PFSK-1 (cell line): ENCODE results near the gene RIN2.

ENCODE experiments used
- FOXP2 ChIP-seq: optimal IDR thresholded peaks from 2 replicates; pipeline ENCODE3; 2011; ENCODE audit warnings: borderline replicate concordance, control low read depth, inconsistent platforms; ENCODE audit not compliant: insufficient read depth; ENCODE audit errors: extremely low read length, extremely low read depth
- POLR2AphosphoS5 ChIP-seq: IDR thresholded peaks from 2 replicates; pipeline ENCODE4 v1.6.1; 2012; ENCODE audit warnings: low read depth, mild to moderate bottlenecking, control low read depth, low read length, moderate library complexity
- REST ChIP-seq, 2 experiments: IDR thresholded peaks; 2 replicates each; pipeline versions ENCODE4 v1.6.1 to v1.8.0; 2011 to 2012; ENCODE audit warnings: low read depth in 2 of 2, low read length in 2 of 2, control low read depth in 1 of 2, inconsistent platforms in 1 of 2, mild to moderate bottlenecking in 1 of 2, moderate library complexity in 1 of 2; ENCODE audit not compliant: insufficient read depth in 1 of 2
- SIN3A ChIP-seq: IDR thresholded peaks from 2 replicates; pipeline ENCODE4 v1.6.1; 2012; ENCODE audit warnings: mild to moderate bottlenecking, low read length, moderate library complexity, borderline replicate concordance; ENCODE audit not compliant: insufficient read depth
- TAF1 ChIP-seq: IDR thresholded peaks from 2 replicates; pipeline ENCODE4 v1.6.1; 2012; ENCODE audit warnings: low read length, control low read depth, borderline replicate concordance; ENCODE audit not compliant: insufficient read depth

RIN2 gene

GRCh38 chr20:19739351-19739750 lies 18.7 kb upstream of the RIN2 start:
- TF ChIP-seq SIN3A (no peak), POLR2AphosphoS5 (no peak), FOXP2 (no peak), REST (IDR thresholded peaks at IDR 0.05; ENCODE audit: insufficient read depth in 1 of 2, low read depth in 2 of 2, low read length in 2 of 2) (no peak), TAF1 (no peak)

- TF ChIP-seq SIN3A (no peak), TAF1 (no peak), POLR2AphosphoS5 (no peak), FOXP2 (no peak), REST (IDR thresholded peaks at IDR 0.05; ENCODE audit: insufficient read depth in 1 of 2, low read depth in 2 of 2, low read length in 2 of 2) (no peak)
These were observed 17.5 kb upstream of the RIN2 start for GRCh38 chr20:19740512-19740911.

GRCh38 chr20:19741924-19742323 lies 16.1 kb upstream of the RIN2 start:
- TF ChIP-seq SIN3A (no peak), TAF1 (no peak), FOXP2 (no peak), POLR2AphosphoS5 (no peak), REST (IDR thresholded peaks at IDR 0.05; ENCODE audit: insufficient read depth in 1 of 2, low read depth in 2 of 2, low read length in 2 of 2) (no peak)

- no peak for TF ChIP-seq SIN3A
- no peak for TF ChIP-seq TAF1
- TF ChIP-seq REST (IDR thresholded peaks at IDR 0.05; ENCODE audit: insufficient read depth in 1 of 2, low read depth in 2 of 2, low read length in 2 of 2), result no peak
- TF ChIP-seq FOXP2, result no peak
- no peak for TF ChIP-seq POLR2AphosphoS5
These were observed 15.0 kb upstream of the RIN2 start for GRCh38 chr20:19742974-19743639.

- TF ChIP-seq FOXP2 (no peak), POLR2AphosphoS5 (no peak), SIN3A (no peak), TAF1 (no peak), REST (IDR thresholded peaks at IDR 0.05; ENCODE audit: insufficient read depth in 1 of 2, low read depth in 2 of 2, low read length in 2 of 2) (no peak)
These were observed 14.4 kb upstream of the RIN2 start for GRCh38 chr20:19743640-19743995.
